Adrenal gland (tissue), 12 donors: ENCODE data around the gene CHAC1. TPM values are rescaled to one million over a fixed set of nuclear protein-coding genes. Genes with fewer than 3 reads are reported as not detected.

Experiments used
- DNase-seq, 7 donors: peaks; one replicate each; pipeline ENCODE4 v3.0.0-alpha.2; 2019 to 2020
- H3K27ac ChIP-seq, 5 donors: fragments of 200-600 bp; sonication (generic) in 4 of 5; 1 replicate in 3 of 5; 2 replicates in 2 of 5; pipeline versions ENCODE4 v1.5.1 to v1.8.0; 2016 to 2020; ENCODE audit warnings: mild to moderate bottlenecking in 1 of 5
- H3K27me3 ChIP-seq: fragments of 200-600 bp; 2 replicates; pipeline ENCODE4 v1.8.0; 2021
- H3K36me3 ChIP-seq, 2 donors: fragments of 200-600 bp; replicated peaks in 1 of 2; 1 replicate in 1 of 2; 2 replicates in 1 of 2; pipeline versions ENCODE4 v1.5.1 to v1.8.0; 2018 to 2022
- H3K4me1 ChIP-seq, 2 donors: fragments of 200-600 bp; replicated peaks in 1 of 2; 1 replicate in 1 of 2; 2 replicates in 1 of 2; pipeline versions ENCODE4 v1.5.1 to v1.8.0; 2018 to 2021
- H3K4me3 ChIP-seq, 4 donors: fragments of 200-600 bp; sonication (generic) in 3 of 4; one replicate each; pipeline ENCODE4 v1.5.1; 2016 to 2018
- H3K9me3 ChIP-seq, 3 donors: fragments of 200-600 bp; sonication (generic) in 1 of 3; replicated peaks in 1 of 3; 1 replicate in 2 of 3; 2 replicates in 1 of 3; pipeline versions ENCODE4 v1.5.1 to v1.8.0; 2016 to 2021
- CTCF ChIP-seq, 6 experiments: fragments of 450-650 bp in 4 of 6; fragments of 200-600 bp in 2 of 6; sonication (generic) in 1 of 6; IDR thresholded peaks; 1 replicate in 5 of 6; 2 replicates in 1 of 6; pipeline versions ENCODE4 v1.5.1 to v1.8.0; 2016 to 2021; ENCODE audit warnings: antibody characterized with exemption in 6 of 6, mild to moderate bottlenecking in 2 of 6, moderate library complexity in 1 of 6
- POLR2A ChIP-seq, 2 donors: fragments of 450-650 bp; IDR thresholded peaks; one replicate each; pipeline ENCODE4 v1.6.1; 2017; ENCODE audit warnings: antibody characterized with exemption in 2 of 2, mild to moderate bottlenecking in 2 of 2, moderate library complexity in 1 of 2
- WGBS, 4 donors: extraction: QIAGEN DNeasy Blood & Tissue Kit in 2 of 4; methylation state at CpG; one replicate each; pipeline versions ENCODE4 v1.1.5 to v1.1.7; 2013 to 2017; 5-methylcytosine and 5-hydroxymethylcytosine counted together
- intact Hi-C, 2 donors: fragments of 100-400 bp; cut with DNase I; formaldehyde crosslinking; loops; one replicate each; pipeline versions ENCODE4 v1.14.1 to v1.15.0; 2022 to 2023
- polyA plus RNA-seq, 3 donors: library from polyadenylated mRNA; stranded (reverse); fragments of 200-250 nt in 2 of 3; fragments of 350-450 nt in 1 of 3; fragmentation: Illumina TruSeq in 1 of 3; extraction: RNeasy Lipid Tissue Mini Kit (QIAGEN cat#74804) in 1 of 3; gene quantifications; one replicate each; pipeline ENCODE4 v1.2.3, GENCODE V29; 2013 to 2014
- total RNA-seq, 9 donors: library from RNA; depleted of rRNA in 4 of 9; stranded (reverse); fragments of >200 nt in 4 of 9; fragments of 120-200 nt in 1 of 9; fragmentation: NEBNext Ultra II Directional in 1 of 9; extraction: Animal tissue kit (Norgen Biotek cat#: 25700) in 1 of 9; gene quantifications; one replicate each; pipeline versions ENCODE4 v1.1.0 to v1.2.4, GENCODE V29; 2013 to 2023
- donor health status: healthy with polysubstance abuse.
- donor health status: Bipolar disorder and iron deficiency.
- donor health status: DM: yes; HTN: yes; CAD: no.
- donor health status: DM: no; HTN: no; CAD: no.
- donor health status: DM: no; HTN: no; CAD: no.
- donor health status: DM: yes; HTN: yes; CAD: no.

CHAC1 gene
- total and polyA plus RNA-seq, 12 donors = 0.24 to 2.4 (median 1.1) TPM; not detected in 1

GRCh38 chr15:40955141-40955903 lies 2.1 kb downstream of the CHAC1 start:
- DNase-seq = no peak
- intact Hi-C loops = no loop called here
- H3K27ac ChIP-seq = no peak overlapping the region
- TF ChIP-seq POLR2A (IDR thresholded peaks at IDR 0.05) = no peak
- TF ChIP-seq CTCF (IDR thresholded peaks at IDR 0.05) = no peak
- H3K4me1 ChIP-seq = peaks cover 6 to 14% of the 10 kb centered on the region in 2 donors
- no peaks in the 10 kb centered on the region for H3K36me3 ChIP-seq
- 72 to 92% (median 88%) methylated on average over 4 to 20 of the region's 20 CpGs for WGBS, 4 donors
- no peaks in the 10 kb centered on the region for H3K9me3 ChIP-seq
- no peak overlapping the region for H3K4me3 ChIP-seq
- H3K27me3 ChIP-seq = no peaks in the 10 kb centered on the region

- TF ChIP-seq POLR2A (IDR thresholded peaks at IDR 0.05) = no peak
- no peak for TF ChIP-seq CTCF (IDR thresholded peaks at IDR 0.05)
- H3K27me3 ChIP-seq = no peaks in the 10 kb centered on the region
- DNase-seq = peak in 1 of 7 donors; percentile 25
- 79 to 100% (median 92%) methylated on average over 1 to 3 of the region's 3 CpGs for WGBS, 4 donors
- H3K9me3 ChIP-seq = no peaks in the 10 kb centered on the region
- intact Hi-C loops = no loop called here
- no peak overlapping the region for H3K27ac ChIP-seq
- no peak overlapping the region for H3K4me3 ChIP-seq
- H3K36me3 ChIP-seq = no peaks in the 10 kb centered on the region
- peaks cover 6 to 14% of the 10 kb centered on the region in 2 donors for H3K4me1 ChIP-seq
These were observed 2.8 kb downstream of the CHAC1 start for GRCh38 chr15:40955930-40956540.

GRCh38 chr15:40956541-40956982 lies 3.3 kb downstream of the CHAC1 start:
- no peak for TF ChIP-seq POLR2A (IDR thresholded peaks at IDR 0.05)
- TF ChIP-seq CTCF (IDR thresholded peaks at IDR 0.05) = no peak
- no peaks in the 10 kb centered on the region for H3K36me3 ChIP-seq
- peak in 1 of 7 donors; percentile 37 for DNase-seq
- no peaks in the 10 kb centered on the region for H3K9me3 ChIP-seq
- peaks cover 6 to 14% of the 10 kb centered on the region in 2 donors for H3K4me1 ChIP-seq
- WGBS, 4 donors = 90 to 100% (median 97%) methylated on average over 3 of the region's 3 CpGs
- H3K27ac ChIP-seq = no peak overlapping the region
- intact Hi-C loops = no loop called here
- H3K4me3 ChIP-seq = no peak overlapping the region
- no peaks in the 10 kb centered on the region for H3K27me3 ChIP-seq

- Histone ChIP-seq H3K36me3 (no peaks in the 10 kb centered on the region), H3K9me3 (no peaks in the 10 kb centered on the region), H3K27ac (no peak overlapping the region), H3K27me3 (no peaks in the 10 kb centered on the region), H3K4me1 (peaks cover 6 to 14% of the 10 kb centered on the region in 2 donors), H3K4me3 (no peak overlapping the region)
- intact Hi-C loops = no loop called here
- TF ChIP-seq CTCF (IDR thresholded peaks at IDR 0.05) = no peak
- TF ChIP-seq POLR2A (IDR thresholded peaks at IDR 0.05) = no peak
- WGBS, 4 donors = 82 to 94% (median 92%) methylated on average over 4 of the region's 4 CpGs
- DNase-seq = no peak
These were observed 3.8 kb downstream of the CHAC1 start for GRCh38 chr15:40957041-40957555.
